ENCODE results near the gene DOCK7. TPM values are rescaled to one million over a fixed set of nuclear protein-coding genes. Genes with fewer than 3 reads are reported as not detected.
"Not testable (repeated sequence)": the region's sequence is repeated elsewhere in the genome, so short reads cannot be mapped to it uniquely, and the experiment has no call there.

The DOCK7 gene
- total RNA-seq, 4 donors from 2014 or later, result 23.4 to 47.0 (median 44.2) TPM

- H3K9me3 ChIP-seq, result no peaks in the 10 kb centered on the region
- WGBS, result 97% methylated on average over 4 of the region's 4 CpGs
Observed at GRCh38 chr1:62529227-62529626, 159.0 kb downstream of the DOCK7 start.

GRCh38 chr1:62528015-62528414 is 160.2 kb downstream of the DOCK7 start:
- WGBS, result 85% methylated on average over 7 of the region's 7 CpGs
- Histone ChIP-seq H3K36me3 (peaks cover 28% of the 10 kb centered on the region), H3K27me3 (no peaks in the 10 kb centered on the region), H3K9me3 (no peaks in the 10 kb centered on the region), H3K4me1 (no peaks in the 10 kb centered on the region), H3K4me3 (no peak overlapping the region), H3K27ac (no peak overlapping the region)
- TF ChIP-seq CTCF (IDR thresholded peaks at IDR 0.05), result no peak
- TF ChIP-seq POLR2AphosphoS5 (IDR thresholded peaks at IDR 0.05), result no peak
- TF ChIP-seq POLR2A (IDR thresholded peaks at IDR 0.05), result no peak
- TF ChIP-seq EP300 (IDR thresholded peaks at IDR 0.05), result no peak
- no peak for DNase-seq (ENCODE audit: low spot score in 2 of 2)

More at GRCh38 chr1:62529227-62529626, 159.0 kb downstream of the DOCK7 start:
- Histone ChIP-seq H3K4me1 (no peaks in the 10 kb centered on the region), H3K27me3 (no peaks in the 10 kb centered on the region), H3K36me3 (peaks cover 31% of the 10 kb centered on the region), H3K4me3 (no peak overlapping the region), H3K27ac (no peak overlapping the region)
- TF ChIP-seq POLR2A (IDR thresholded peaks at IDR 0.05) (no peak), EP300 (IDR thresholded peaks at IDR 0.05) (no peak), CTCF (IDR thresholded peaks at IDR 0.05) (no peak), POLR2AphosphoS5 (IDR thresholded peaks at IDR 0.05) (no peak)
- no peak for DNase-seq (ENCODE audit: low spot score in 2 of 2)

GRCh38 chr1:62527346-62527745 is 160.8 kb downstream of the DOCK7 start:
- H3K9me3 ChIP-seq; DNase-seq (ENCODE audit: low spot score in 2 of 2); H3K27ac ChIP-seq; H3K4me3 ChIP-seq; H3K27me3 ChIP-seq; H3K4me1 ChIP-seq: not testable (repeated sequence)
- WGBS, result 92% methylated on average over 6 of the region's 6 CpGs
- H3K36me3 ChIP-seq, result peaks cover 23% of the 10 kb centered on the region

- TF ChIP-seq CTCF (IDR thresholded peaks at IDR 0.05) (no peak), POLR2AphosphoS5 (IDR thresholded peaks at IDR 0.05) (no peak), EP300 (IDR thresholded peaks at IDR 0.05) (no peak), POLR2A (IDR thresholded peaks at IDR 0.05) (no peak)
- WGBS, result 95% methylated on average over 2 of the region's 2 CpGs
Observed at GRCh38 chr1:62523860-62524259, 164.3 kb downstream of the DOCK7 start.

GRCh38 chr1:62516600-62516999 is 171.6 kb downstream of the DOCK7 start:
- WGBS, result 92% methylated on average over 2 of the region's 2 CpGs
- TF ChIP-seq POLR2A (IDR thresholded peaks at IDR 0.05) (no peak), CTCF (IDR thresholded peaks at IDR 0.05) (no peak), POLR2AphosphoS5 (IDR thresholded peaks at IDR 0.05) (no peak), EP300 (IDR thresholded peaks at IDR 0.05) (no peak)

More at GRCh38 chr1:62523860-62524259, 164.3 kb downstream of the DOCK7 start:
- DNase-seq (ENCODE audit: low spot score in 2 of 2), result no peak
- Histone ChIP-seq H3K4me1 (no peaks in the 10 kb centered on the region), H3K27me3 (no peaks in the 10 kb centered on the region), H3K36me3 (peaks cover 18% of the 10 kb centered on the region), H3K27ac (no peak overlapping the region), H3K9me3 (peaks cover 5% of the 10 kb centered on the region), H3K4me3 (no peak overlapping the region)

More at GRCh38 chr1:62516600-62516999, 171.6 kb downstream of the DOCK7 start:
- H3K9me3 ChIP-seq, result peaks cover 5% of the 10 kb centered on the region
- H3K27ac ChIP-seq, result no peak overlapping the region
- H3K4me1 ChIP-seq, result no peaks in the 10 kb centered on the region
- peaks cover 20% of the 10 kb centered on the region for H3K36me3 ChIP-seq
- H3K4me3 ChIP-seq, result no peak overlapping the region
- no peaks in the 10 kb centered on the region for H3K27me3 ChIP-seq
- DNase-seq (ENCODE audit: low spot score in 2 of 2), result no peak

Measured in suprapubic skin (tissue), 4 donors.